22Rv1 (cell line): ENCODE results near the gene FAM81A.
"Not testable (repeated sequence)": the region's sequence is repeated elsewhere in the genome, so short reads cannot be mapped to it uniquely, and the experiment has no call there.

Experiments used
- H3K27ac ChIP-seq: fragments of 450-650 bp; 2 replicates; pipeline ENCODE4 v1.5.1; 2017
- CTCF ChIP-seq: fragments of 450-650 bp; IDR thresholded peaks from 2 replicates; pipeline ENCODE4 v1.5.1; 2017; ENCODE audit warnings: mild to moderate bottlenecking
- ZFX ChIP-seq: fragments of 450-650 bp; IDR thresholded peaks from 2 replicates; pipeline ENCODE4 v1.6.1; 2017; ENCODE audit warnings: antibody characterized with exemption, borderline replicate concordance

FAM81A gene

GRCh38 chr15:59400103-59400813 is 37.7 kb upstream of the FAM81A start:
- TF ChIP-seq CTCF (no peak), ZFX (no peak)
- no peak overlapping the region for H3K27ac ChIP-seq

DNA sequence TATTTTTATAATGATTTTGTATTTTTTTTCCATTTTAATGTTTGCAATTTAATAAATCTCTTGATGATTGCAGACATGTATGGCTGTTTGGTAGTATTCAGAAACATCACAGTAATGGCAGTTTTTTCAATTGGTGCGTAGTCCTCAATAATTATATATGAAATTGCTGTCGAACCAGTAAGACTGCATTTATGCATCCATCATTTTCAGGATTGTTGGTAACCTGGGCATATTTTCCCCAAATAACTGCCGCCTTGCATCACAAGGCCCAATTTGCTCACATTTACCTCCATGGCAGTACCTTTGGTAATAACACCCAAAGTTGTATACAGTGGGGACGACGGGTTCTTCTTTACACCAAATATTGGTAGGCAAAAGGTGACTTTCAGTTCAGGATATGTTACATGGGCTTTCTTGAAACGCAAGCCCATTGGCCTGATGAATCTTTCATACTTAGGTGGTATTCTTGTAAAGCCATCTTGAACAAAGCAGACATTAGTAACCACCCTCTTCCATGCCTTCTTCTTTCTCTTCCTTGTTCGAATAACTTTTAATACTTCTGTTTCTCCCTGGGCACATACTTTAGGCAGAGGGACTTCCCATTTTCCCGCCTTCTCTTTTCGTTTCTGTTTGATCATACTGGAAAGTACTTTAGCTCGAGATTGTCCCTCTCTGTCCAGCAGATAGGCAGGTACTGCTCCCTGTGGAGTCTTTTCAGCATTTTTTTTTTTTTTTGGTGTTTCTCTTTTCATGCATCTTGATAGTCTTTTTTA is 36.7 kb upstream of the FAM81A start:
- not testable (repeated sequence) for H3K27ac ChIP-seq

DNA sequence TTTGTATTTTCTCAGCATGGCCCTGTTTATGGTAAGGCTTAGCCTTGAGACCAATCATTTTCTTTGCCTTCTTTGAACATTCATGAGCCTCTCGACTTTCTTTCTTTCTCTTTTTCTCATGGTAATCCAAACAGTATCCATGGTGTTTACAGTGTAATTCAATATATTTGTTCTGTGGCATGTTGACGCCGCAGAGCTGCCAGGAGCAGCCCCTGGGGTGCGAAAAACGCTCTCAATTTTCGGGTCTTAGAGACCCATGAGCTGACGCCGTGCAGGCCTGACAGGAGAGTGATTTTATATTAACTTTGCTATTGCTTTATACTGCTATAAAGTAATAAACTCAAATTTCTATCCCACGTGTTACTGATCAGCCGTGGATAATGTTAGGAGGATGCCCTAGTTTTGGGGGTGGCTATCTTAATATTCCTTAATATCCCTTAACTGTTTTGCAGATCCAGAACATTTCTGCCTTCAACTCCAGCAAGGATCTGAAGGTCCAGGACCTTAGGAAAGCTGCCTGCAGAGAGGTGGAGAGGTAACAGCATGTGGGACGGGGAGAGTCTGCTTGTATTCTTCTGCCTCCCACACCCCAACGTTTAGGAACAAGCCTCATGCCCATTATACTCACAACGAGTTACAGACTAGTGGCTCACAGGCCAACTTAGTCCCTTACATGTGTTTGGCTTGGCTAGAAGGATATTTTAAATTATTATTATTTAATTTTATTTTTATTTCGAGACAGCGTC is 36.0 kb upstream of the FAM81A start:
- H3K27ac ChIP-seq: no peak overlapping the region

DNA sequence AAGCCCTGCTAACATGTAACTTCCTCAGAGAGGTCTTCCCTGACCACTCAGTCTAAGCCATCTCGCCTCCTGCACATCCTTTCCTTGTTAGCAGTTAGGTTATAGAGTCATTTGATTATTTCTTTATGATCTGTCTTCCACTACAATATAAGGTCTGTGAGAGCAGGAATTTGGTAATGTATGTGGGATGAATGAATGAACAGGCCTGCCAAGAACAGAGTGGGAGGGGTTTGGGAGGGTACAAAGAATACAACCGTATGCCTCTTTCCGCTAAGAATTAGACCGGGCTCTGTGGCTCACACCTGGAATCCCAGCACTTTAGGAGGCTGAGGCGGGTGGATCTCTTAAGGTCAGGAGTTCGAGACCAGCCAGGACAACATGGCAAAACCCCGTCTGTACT is 32.9 kb upstream of the FAM81A start:
- no peak overlapping the region for H3K27ac ChIP-seq
- no peak for TF ChIP-seq CTCF
- no peak for TF ChIP-seq ZFX

More for the DNA sequence above, 36.0 kb upstream of the FAM81A start:
- TF ChIP-seq ZFX (no peak), CTCF (no peak)

- no peak overlapping the region for H3K27ac ChIP-seq
- no peak for TF ChIP-seq ZFX
- TF ChIP-seq CTCF: no peak
These were observed 31.5 kb upstream of the FAM81A start for GRCh38 chr15:59406446-59406845.

DNA sequence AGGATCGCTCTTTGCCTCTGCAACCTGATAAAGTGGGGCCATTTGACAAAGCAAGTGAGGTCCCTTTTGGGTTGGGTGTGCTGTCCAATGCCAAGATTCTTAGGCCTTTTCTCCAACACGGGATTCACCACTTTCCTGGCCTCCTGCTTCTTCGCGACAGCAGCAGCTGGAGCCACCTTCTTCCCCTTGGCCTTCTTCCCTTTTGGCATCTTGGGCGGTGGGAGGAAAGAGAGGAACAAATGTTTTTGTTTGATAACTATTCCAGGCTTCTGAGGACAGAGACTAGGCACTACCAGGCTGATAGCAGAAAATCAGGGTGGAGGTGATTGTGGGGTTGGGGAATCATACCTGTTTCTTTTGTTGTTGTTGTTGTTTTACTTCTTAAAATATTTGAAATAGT is 30.0 kb upstream of the FAM81A start:
- no peak overlapping the region for H3K27ac ChIP-seq
- TF ChIP-seq CTCF (no peak), ZFX (no peak)

DNA sequence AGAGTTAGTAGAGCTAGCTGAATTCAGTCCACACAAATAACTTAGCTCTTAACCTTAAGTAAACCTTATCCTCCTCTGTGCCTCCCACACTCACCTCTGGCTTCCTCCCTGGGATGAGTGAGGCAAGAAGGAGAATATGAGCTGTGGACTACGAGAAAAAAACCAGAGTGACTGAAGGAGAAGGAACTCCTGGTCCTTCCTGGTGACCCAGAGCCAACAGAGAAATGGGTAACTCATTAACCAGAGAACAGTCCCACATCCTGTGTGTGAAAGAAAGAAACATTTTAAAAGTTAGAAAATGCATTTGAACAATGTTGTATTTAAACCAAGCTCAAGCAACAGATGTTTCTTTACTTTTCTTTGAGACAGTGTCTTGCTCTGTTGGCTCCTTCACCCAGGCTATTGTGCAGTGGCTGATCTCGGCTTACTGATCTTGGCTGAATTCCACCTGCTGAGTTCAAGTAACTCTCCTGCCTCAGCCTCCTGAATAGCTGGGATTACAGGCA is 27.5 kb upstream of the FAM81A start:
- peak overlapping the region; percentile 50 for H3K27ac ChIP-seq
- TF ChIP-seq ZFX (no peak), CTCF (no peak)
